Endothelial cell of umbilical vein (primary cell): ENCODE measurements around the gene SLC45A1. TPM values are rescaled to one million over a fixed set of nuclear protein-coding genes. Genes with fewer than 3 reads are reported as not detected.

ENCODE experiments used
- BruUV-seq: library from RNA; stranded (reverse); fragments of 400-500 nt; replicated peaks from 2 replicates; lab custom pipeline; 2021; lab: Mats Ljungman, UMichigan
- CTCF ChIA-PET: fragments of 300-600, 350-600 bp; sonication (Branson Sonifier 250); formaldehyde crosslinking; loops from one replicate; lab custom pipeline; 2021; ENCODE audit warnings: antibody characterized with exemption, inconsistent platforms; lab: Charles Lee
- POLR2A ChIA-PET: fragments of 300-600, 350-600 bp; sonication (Branson Sonifier 250); formaldehyde crosslinking; loops from one replicate; lab custom pipeline; 2021; ENCODE audit warnings: antibody characterized with exemption, inconsistent platforms; lab: Charles Lee
- DNase-seq: peaks from one replicate; pipeline ENCODE4 v3.0.0-alpha.2; 2011; ENCODE audit warnings: low read depth, low spot score
- FAIRE-seq: peaks from 2 replicates; lab custom pipeline; 2011; peaks lifted over from hg19 to GRCh38; lab: Jason Lieb, UNC
- H2AFZ ChIP-seq: 2 replicates; pipeline ENCODE4 v1.6.0; 2012; ENCODE audit warnings: low read depth, low read length, control low read depth, inconsistent platforms
- H3K27ac ChIP-seq: 2 replicates; pipeline ENCODE4 v1.5.1; 2011; ENCODE audit warnings: low read depth, mild to moderate bottlenecking, control low read depth, low read length, moderate library complexity; ENCODE audit not compliant: insufficient read depth
- H3K27me3 ChIP-seq, 2 experiments: 2 replicates each; pipeline versions ENCODE4 v1.6.0 to v1.6.1; 2011; ENCODE audit warnings: low read length in 2 of 2, mixed read lengths in 1 of 2; ENCODE audit not compliant: control insufficient read depth in 2 of 2, insufficient read depth in 2 of 2
- H3K36me3 ChIP-seq, 2 experiments: 2 replicates in 1 of 2; 3 replicates in 1 of 2; pipeline ENCODE4 v1.5.1; 2011; ENCODE audit warnings: low read length in 2 of 2, mild to moderate bottlenecking in 1 of 2, moderate library complexity in 1 of 2; ENCODE audit not compliant: control insufficient read depth in 2 of 2, insufficient read depth in 2 of 2; ENCODE audit errors: extremely low read depth in 1 of 2
- H3K4me1 ChIP-seq: 3 replicates; pipeline ENCODE4 v1.5.1; 2011; ENCODE audit warnings: mild to moderate bottlenecking, low read length; ENCODE audit not compliant: control insufficient read depth, insufficient read depth; ENCODE audit errors: extremely low read depth
- H3K4me2 ChIP-seq: 2 replicates; pipeline ENCODE4 v1.6.1; 2011; ENCODE audit warnings: low read length, control low read depth, mixed read lengths; ENCODE audit not compliant: insufficient read depth
- H3K4me3 ChIP-seq, 3 experiments: fragments of 200-600 bp in 1 of 3; sonication (generic), shearing (Covaris generic) in 1 of 3; replicated peaks in 1 of 3; 2 replicates each; pipeline ENCODE4 v1.5.1; 2011 to 2016; ENCODE audit warnings: control low read depth in 3 of 3, low read length in 3 of 3, mild to moderate bottlenecking in 2 of 3, inconsistent platforms in 1 of 3, low read depth in 1 of 3, moderate library complexity in 1 of 3; ENCODE audit not compliant: insufficient read depth in 1 of 3
- H3K79me2 ChIP-seq: 2 replicates; pipeline ENCODE4 v1.6.0; 2012; ENCODE audit warnings: low read length, inconsistent platforms; ENCODE audit not compliant: control insufficient read depth, insufficient read depth
- H3K9ac ChIP-seq: replicated peaks from 2 replicates; pipeline ENCODE3; 2011; ENCODE audit warnings: low read length, control low read depth; ENCODE audit not compliant: insufficient read depth; ENCODE audit errors: extremely low read depth
- H3K9me1 ChIP-seq: replicated peaks from 3 replicates; pipeline ENCODE4 v1.6.0; 2011; ENCODE audit warnings: mild to moderate bottlenecking, low read length; ENCODE audit not compliant: control insufficient read depth, insufficient read depth; ENCODE audit errors: extremely low read depth
- H3K9me3 ChIP-seq: replicated peaks from 2 replicates; pipeline ENCODE4 v1.5.1; 2012; ENCODE audit warnings: low read length, inconsistent platforms; ENCODE audit not compliant: control insufficient read depth, insufficient read depth
- H4K20me1 ChIP-seq: replicated peaks from 2 replicates; pipeline ENCODE3; 2011; ENCODE audit warnings: mild to moderate bottlenecking, low read length; ENCODE audit not compliant: control insufficient read depth, insufficient read depth; ENCODE audit errors: extremely low read depth
- CTCF ChIP-seq, 2 donors: IDR thresholded peaks; 1 replicate in 1 of 2; 2 replicates in 1 of 2; pipeline ENCODE4 v1.5.1; 2011; ENCODE audit warnings: low read length in 2 of 2, mild to moderate bottlenecking in 2 of 2, moderate library complexity in 2 of 2, control low read depth in 1 of 2, inconsistent platforms in 1 of 2, low read depth in 1 of 2; ENCODE audit not compliant: insufficient read depth in 1 of 2; ENCODE audit errors: extremely low read depth in 1 of 2
- FOS ChIP-seq: IDR thresholded peaks from 2 replicates; pipeline ENCODE4 v1.6.1; 2011; ENCODE audit warnings: mild to moderate bottlenecking, low read length, moderate library complexity, borderline replicate concordance; ENCODE audit not compliant: insufficient read depth
- GATA2 ChIP-seq: IDR thresholded peaks from 2 replicates; pipeline ENCODE4 v1.7.0; 2011; ENCODE audit warnings: low read depth, mild to moderate bottlenecking, moderate library complexity, mixed read lengths, low read length; ENCODE audit not compliant: insufficient read length, insufficient read depth
- MYC ChIP-seq: IDR thresholded peaks from one replicate; pipeline ENCODE4 v1.6.1; 2011; ENCODE audit warnings: mild to moderate bottlenecking, low read depth, low read length
- dilution Hi-C: fragments of 300-500 bp; cut with MboI; formaldehyde crosslinking; loops from one replicate; pipeline ENCODE4 v1.15.0; 2019; ENCODE audit warnings: low sequenced_read_pairs; ENCODE audit not compliant: extremely low pct_ligation_motif_present
- intact Hi-C: fragments of 100-400 bp; cut with micrococcal nuclease; formaldehyde crosslinking; loops from one replicate; pipeline ENCODE4 v1.10.0; 2022
- polyA plus RNA-seq, 4 experiments: library from polyadenylated mRNA; depleted of rRNA in 3 of 4; stranded (reverse) in 3 of 4; unstranded in 1 of 4; fragments of >200 nt; gene quantifications; 2 replicates each; pipeline versions ENCODE4 v1.2.1 to v1.2.3, GENCODE V29; 2011 to 2012; ENCODE audit warnings: missing spikeins in 1 of 4
- total RNA-seq: library from RNA; stranded (reverse); gene quantifications from 2 replicates; pipeline ENCODE4 v1.2.3, GENCODE V29; 2021
- TF ChIP-seq, protein P1 (sequence below): IDR thresholded peaks from 2 replicates; pipeline ENCODE4 v1.6.1; 2011; ENCODE audit not compliant: insufficient read depth, insufficient read length

The SLC45A1 gene
- total and polyA plus RNA-seq, 2 donors (not counting 3 experiments of a cell fraction or from before 2014, with no cell fraction given) = 1.3 to 1.4 TPM

DNA sequence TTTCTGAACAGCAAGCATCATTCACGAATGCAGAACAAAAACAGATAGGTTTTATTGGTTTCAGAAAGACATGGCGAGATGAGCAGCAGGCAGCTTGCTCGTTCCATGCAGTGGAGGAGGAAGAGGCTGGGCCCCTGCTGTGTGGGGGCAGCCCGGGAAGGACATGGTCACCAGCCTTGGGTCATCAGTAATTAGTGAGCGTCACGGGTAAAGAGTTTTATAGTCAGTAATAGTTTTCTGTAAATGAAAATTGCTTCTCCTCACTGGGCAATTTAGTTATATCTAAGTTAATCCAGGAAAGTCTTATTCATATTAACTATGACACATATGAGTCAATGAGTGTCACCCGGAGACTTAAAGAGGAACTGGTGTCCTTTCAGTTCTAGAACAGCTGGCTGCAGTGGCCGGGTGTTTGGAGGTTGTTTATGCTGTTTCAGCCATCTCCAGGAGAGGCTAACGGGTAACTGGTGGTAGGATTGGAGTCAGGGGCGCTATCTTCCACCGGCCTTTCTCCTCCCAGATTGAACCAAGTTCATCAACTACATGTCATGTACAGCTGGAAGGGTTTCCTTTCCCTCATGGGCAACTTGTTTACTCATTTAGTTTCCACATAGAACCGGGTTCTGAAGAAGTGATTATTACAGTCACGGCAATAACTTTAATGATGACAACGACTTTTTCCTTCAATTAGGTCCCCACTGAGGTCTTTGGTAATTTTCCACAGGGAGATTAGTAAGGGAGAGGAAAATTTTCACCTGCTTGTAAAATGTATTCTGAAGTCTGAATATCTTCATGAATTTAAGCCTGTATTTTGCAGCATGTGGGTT lies 34.6 kb upstream of the SLC45A1 start:
- Histone ChIP-seq H3K4me3 (no peak overlapping the region), H3K27ac (no peak overlapping the region), H3K27me3 (peaks cover 0 to 2% of the 10 kb centered on the region in 2 experiments), H2AFZ (no peak overlapping the region), H3K4me1 (no peaks in the 10 kb centered on the region), H3K9ac (no peak overlapping the region), H3K36me3 (no peaks in the 10 kb centered on the region), H3K9me1 (no peaks in the 10 kb centered on the region), H3K4me2 (no peak overlapping the region), H3K9me3 (no peaks in the 10 kb centered on the region), H3K79me2 (no peaks in the 10 kb centered on the region), H4K20me1 (no peaks in the 10 kb centered on the region)
- ChIA-PET POLR2A (no interaction called here), CTCF (interaction anchor here (0.9 to 1.7 kb wide), 2 partner anchors 24 to 31 kb away, joined by 3 read pairs; no protein-coding TSS in a partner anchor)
- intact Hi-C loops (no loop called here), dilution Hi-C loops (no loop called here)
- FAIRE-seq = no peak
- BruUV-seq = no TSS peak
- TF ChIP-seq, protein P1, sequence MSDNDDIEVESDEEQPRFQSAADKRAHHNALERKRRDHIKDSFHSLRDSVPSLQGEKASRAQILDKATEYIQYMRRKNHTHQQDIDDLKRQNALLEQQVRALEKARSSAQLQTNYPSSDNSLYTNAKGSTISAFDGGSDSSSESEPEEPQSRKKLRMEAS = no peak
- TF ChIP-seq MYC = no peak
- no peak for TF ChIP-seq GATA2
- no peak for TF ChIP-seq CTCF (IDR thresholded peaks at IDR 0.05; ENCODE audit: extremely low read depth in 1 of 2, insufficient read depth in 1 of 2, low read depth in 1 of 2, low read length in 2 of 2)
- no peak for TF ChIP-seq FOS
- DNase-seq = no peak
